ENCODE results near the gene CHST12. TPM values are rescaled to one million over a fixed set of nuclear protein-coding genes. Genes with fewer than 3 reads are reported as not detected.
"Not testable (repeated sequence)": the region's sequence is repeated elsewhere in the genome, so short reads cannot be mapped to it uniquely, and the experiment has no call there.

The CHST12 gene
- total and polyA plus RNA-seq, 8 donors: 11.7 to 27.1 (median 15.0) TPM

- no peak for TF ChIP-seq CTCF (IDR thresholded peaks at IDR 0.05)
- Histone ChIP-seq H3K4me1 (peaks cover 7 to 22% of the 10 kb centered on the region in 2 donors), H3K27me3 (no peaks in the 10 kb centered on the region), H3K36me3 (no peaks in the 10 kb centered on the region), H3K27ac (no peak overlapping the region), H3K9me3 (no peaks in the 10 kb centered on the region), H3K4me3 (no peak overlapping the region)
- ATAC-seq (no peak), DNase-seq (peak in 1 of 4 donors; percentile 11)
- intact Hi-C loops (cut with DNase I): loop anchor here in 1 of 2 donors (10.0 kb wide), 1 partner anchor 232 kb away; the partner anchor contains the start of gene AMZ1
Observed at GRCh38 chr7:2452643-2453270, 49.3 kb downstream of the CHST12 start.

- intact Hi-C loops (cut with DNase I): loop anchor here in 1 of 2 donors (10.0 kb wide), 1 partner anchor 231 kb away; the partner anchor contains the start of gene AMZ1
- not testable (repeated sequence) for ATAC-seq
- H3K4me1 ChIP-seq: peaks cover 7 to 22% of the 10 kb centered on the region in 2 donors
Observed at GRCh38 chr7:2453849-2454248, 50.4 kb downstream of the CHST12 start.

GRCh38 chr7:2459674-2460073, 56.3 kb downstream of the CHST12 start:
- intact Hi-C loops (cut with DNase I): loop anchor here in 1 of 2 donors (10.0 kb wide), 1 partner anchor 225 kb away; the partner anchor contains the start of gene AMZ1
- no peaks in the 10 kb centered on the region for H3K36me3 ChIP-seq

More at GRCh38 chr7:2453849-2454248, 50.4 kb downstream of the CHST12 start:
- DNase-seq: peak in 1 of 4 donors; percentile 0
- H3K36me3 ChIP-seq, H3K27ac ChIP-seq, H3K9me3 ChIP-seq, H3K27me3 ChIP-seq, H3K4me3 ChIP-seq: not testable (repeated sequence)

GRCh38 chr7:2460188-2460587, 56.8 kb downstream of the CHST12 start:
- intact Hi-C loops (cut with DNase I): no loop called here
- Histone ChIP-seq H3K4me3 (no peak overlapping the region), H3K27me3 (no peaks in the 10 kb centered on the region), H3K4me1 (no peaks in the 10 kb centered on the region), H3K27ac (no peak overlapping the region), H3K9me3 (no peaks in the 10 kb centered on the region), H3K36me3 (no peaks in the 10 kb centered on the region)
- ATAC-seq (no peak), DNase-seq (no peak)
- TF ChIP-seq CTCF (IDR thresholded peaks at IDR 0.05): no peak

More at GRCh38 chr7:2459674-2460073, 56.3 kb downstream of the CHST12 start:
- ATAC-seq (no peak), DNase-seq (no peak)
- no peak for TF ChIP-seq CTCF (IDR thresholded peaks at IDR 0.05)
- Histone ChIP-seq H3K27ac (no peak overlapping the region), H3K9me3 (no peaks in the 10 kb centered on the region), H3K4me1 (no peaks in the 10 kb centered on the region), H3K4me3 (no peak overlapping the region), H3K27me3 (no peaks in the 10 kb centered on the region)

- DNase-seq: no peak
- intact Hi-C loops (cut with DNase I): no loop called here
- Histone ChIP-seq H3K36me3 (no peaks in the 10 kb centered on the region), H3K4me1 (no peaks in the 10 kb centered on the region), H3K27ac (no peak overlapping the region), H3K27me3 (no peaks in the 10 kb centered on the region), H3K4me3 (no peak overlapping the region), H3K9me3 (no peaks in the 10 kb centered on the region)
- ATAC-seq: no peak
- no peak for TF ChIP-seq CTCF (IDR thresholded peaks at IDR 0.05)
Observed at GRCh38 chr7:2460641-2461040, 57.2 kb downstream of the CHST12 start.
